GM19397 (cell line): Measurements from ENCODE around the gene SLC30A9.

ENCODE experiments used
- ATAC-seq: cut with Tn5 transposase; IDR thresholded peaks from one replicate; pipeline ENCODE4 v1.9.1; 2021; ENCODE audit warnings: mild to moderate bottlenecking, moderate library complexity; ENCODE audit not compliant: unreplicated experiment

SLC30A9 gene

DNA sequence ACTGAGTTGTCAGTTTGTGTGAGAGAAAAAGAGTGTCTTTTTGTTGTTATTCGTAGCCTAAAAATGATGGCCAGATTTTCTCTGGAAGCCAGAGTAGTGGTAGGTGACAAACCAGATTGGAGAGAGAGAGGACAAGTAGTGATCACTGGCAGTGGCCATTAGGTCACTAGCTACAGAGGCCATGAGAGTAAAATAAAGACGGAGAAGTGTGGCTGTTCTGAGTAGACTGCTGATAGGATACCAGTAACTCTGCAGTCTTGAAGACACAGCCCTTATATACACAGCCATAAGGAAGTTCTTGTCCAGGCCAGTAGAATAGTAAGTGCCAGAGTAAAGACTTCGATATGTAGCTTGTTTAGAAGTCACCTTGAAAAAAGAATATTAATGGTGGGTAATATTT is 7.7 kb downstream of the SLC30A9 start:
- ATAC-seq, result no peak

DNA sequence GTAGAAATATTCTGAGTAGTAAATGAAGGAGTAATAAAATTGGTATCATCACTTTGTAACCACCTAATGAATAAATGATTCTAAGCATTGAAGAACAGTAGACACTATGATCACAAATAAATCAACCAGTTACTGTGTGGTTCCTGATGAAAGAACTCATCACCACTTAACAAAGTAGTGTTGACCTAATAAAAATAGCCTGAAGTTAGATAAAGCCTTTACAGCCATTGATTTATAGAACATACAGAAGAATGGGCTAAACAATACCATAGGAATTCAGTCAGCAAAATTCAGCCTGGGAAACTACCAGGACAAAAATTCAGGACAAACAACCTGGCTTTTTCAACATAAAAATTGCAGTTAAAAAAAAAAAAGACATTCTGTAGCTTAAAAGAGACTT is 9.0 kb downstream of the SLC30A9 start:
- ATAC-seq, result no peak

GRCh38 chr4:42008011-42008786 is 17.9 kb downstream of the SLC30A9 start:
- no peak for ATAC-seq

GRCh38 chr4:42015438-42015837 is 25.1 kb downstream of the SLC30A9 start:
- ATAC-seq, result no peak

- no peak for ATAC-seq
Measured at GRCh38 chr4:42018451-42018850, 28.1 kb downstream of the SLC30A9 start.

DNA sequence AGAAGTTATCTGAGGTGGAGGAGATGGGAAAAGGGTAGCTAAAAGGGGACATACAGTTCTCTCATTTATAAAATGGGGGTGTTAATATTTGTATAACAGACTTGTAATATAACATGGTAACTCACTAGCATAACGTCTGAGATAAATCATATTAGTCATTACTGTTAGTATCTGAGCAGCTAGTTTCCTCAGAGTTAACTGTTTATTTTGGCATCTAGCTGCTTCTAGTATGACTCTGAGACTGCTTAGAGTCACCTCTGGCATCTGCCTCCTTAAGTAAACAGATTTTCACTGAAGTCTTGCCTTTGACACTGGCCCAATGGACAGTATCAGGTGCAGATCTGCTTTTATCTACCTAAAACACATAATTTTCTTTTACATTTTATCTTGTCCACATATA is 58.1 kb downstream of the SLC30A9 start:
- ATAC-seq, result no peak

- no peak for ATAC-seq
Measured at GRCh38 chr4:42050516-42051249, 60.4 kb downstream of the SLC30A9 start.

DNA sequence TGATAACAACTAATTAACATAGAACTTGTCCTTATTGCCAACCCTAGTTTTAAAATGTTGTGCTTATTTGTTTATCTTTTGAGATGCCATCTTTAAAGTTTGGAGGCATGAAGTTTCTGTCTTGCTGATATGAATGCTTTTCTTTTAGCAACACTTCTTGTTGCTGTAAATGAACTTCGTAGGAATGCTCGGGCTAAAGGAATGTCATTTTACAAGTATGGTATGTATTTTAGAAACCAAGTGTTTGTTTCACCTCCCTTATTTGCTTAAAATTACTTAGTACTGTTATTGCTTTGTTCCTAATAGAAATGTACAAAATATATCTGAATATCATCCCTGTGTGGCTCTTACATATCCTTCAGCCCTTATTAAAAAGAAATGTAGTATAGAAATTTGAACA is 76.1 kb downstream of the SLC30A9 start:
- no peak for ATAC-seq

DNA sequence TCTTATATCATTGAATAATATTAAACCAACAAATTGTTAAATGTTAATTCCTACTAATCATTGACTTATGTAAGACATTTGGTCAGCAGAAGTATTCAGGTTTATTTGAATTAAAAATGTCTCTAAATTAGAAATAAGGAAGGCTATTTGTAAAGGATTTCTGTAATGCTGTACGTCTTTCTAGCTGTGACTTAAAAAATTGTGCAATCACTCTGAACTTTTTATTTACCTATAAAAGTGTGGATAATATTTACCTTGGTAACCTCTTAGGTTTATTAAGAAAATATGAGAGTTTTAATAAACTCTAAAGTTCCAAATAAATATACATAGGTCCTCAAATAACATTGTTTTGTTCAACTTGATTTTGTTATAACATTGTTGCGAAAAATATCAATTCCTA is 76.9 kb downstream of the SLC30A9 start:
- no peak for ATAC-seq

GRCh38 chr4:42070463-42070862 is 80.1 kb downstream of the SLC30A9 start:
- ATAC-seq, result no peak

DNA sequence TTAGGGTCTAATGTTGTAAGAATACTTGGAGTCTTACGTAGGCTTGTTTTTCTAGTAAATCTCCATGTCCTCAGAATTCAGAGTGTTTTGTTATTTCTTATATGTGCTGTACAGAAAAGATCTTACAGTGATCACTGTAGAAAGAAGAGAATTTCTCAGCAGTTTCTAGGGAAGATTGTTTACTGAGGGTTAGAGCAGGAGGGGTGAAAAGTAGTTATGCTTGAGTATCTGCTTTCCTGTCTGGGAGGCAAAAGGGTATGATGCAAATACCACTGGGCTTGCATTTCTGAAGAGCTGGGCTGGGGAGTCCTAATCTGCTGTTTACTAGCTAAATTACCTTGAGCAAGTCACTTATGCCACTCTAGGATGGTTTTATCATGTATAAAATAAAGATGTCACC is 84.0 kb downstream of the SLC30A9 start:
- no peak for ATAC-seq

- ATAC-seq, result peak; percentile 79
Measured at GRCh38 chr4:42078184-42078801, 88.0 kb downstream of the SLC30A9 start.

GRCh38 chr4:42080306-42080705 is 90.0 kb downstream of the SLC30A9 start:
- peak; percentile 63 for ATAC-seq

- no peak for ATAC-seq
Measured at GRCh38 chr4:42083816-42084215, 93.5 kb downstream of the SLC30A9 start.

GRCh38 chr4:42088386-42088785 is 98.1 kb downstream of the SLC30A9 start:
- no peak for ATAC-seq

DNA sequence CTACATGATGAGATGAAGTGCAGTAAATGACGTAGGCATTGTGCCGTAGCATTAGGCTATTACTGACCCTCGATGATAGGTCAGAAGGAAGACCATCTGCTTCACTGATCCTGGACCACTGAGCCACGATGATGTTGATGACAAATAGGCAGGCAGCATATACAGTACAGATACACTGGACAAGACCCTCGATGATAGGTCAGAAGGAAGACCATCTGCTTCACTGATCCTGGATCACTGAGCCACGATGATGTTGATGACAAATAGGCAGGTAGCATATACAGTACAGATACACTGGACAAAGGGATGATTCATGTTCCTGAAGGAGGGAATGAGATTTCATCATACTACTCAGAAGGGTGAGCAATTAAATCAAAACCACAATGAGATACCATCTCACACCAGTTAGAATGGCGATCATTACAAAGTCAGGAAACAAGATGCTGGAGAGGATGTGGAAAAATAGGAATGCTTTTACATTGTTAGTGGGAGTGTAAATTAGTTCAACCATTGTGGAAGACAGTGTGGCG is 111.2 kb downstream of the SLC30A9 start:
- ATAC-seq, result no peak

DNA sequence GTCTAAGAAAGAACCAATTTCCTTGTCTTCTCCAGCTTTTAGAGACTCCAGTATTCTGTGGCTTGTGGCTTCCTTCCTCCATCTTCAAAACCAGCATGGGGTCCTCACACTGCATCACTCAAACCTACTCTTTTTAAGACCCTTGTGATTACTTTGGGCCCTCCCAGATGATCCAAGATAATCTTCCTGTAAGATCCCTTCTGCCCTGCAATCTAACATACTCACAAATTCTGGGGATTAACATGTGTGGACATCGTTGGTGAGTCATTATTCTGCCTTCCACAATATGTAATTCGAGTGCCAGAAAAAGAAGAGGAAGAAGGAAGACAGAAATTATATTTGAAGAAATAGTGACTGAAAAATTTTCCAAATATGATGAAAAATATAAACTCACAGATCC is 114.2 kb downstream of the SLC30A9 start:
- ATAC-seq, result no peak

GRCh38 chr4:42112846-42113245 is 122.5 kb downstream of the SLC30A9 start:
- ATAC-seq, result no peak

DNA sequence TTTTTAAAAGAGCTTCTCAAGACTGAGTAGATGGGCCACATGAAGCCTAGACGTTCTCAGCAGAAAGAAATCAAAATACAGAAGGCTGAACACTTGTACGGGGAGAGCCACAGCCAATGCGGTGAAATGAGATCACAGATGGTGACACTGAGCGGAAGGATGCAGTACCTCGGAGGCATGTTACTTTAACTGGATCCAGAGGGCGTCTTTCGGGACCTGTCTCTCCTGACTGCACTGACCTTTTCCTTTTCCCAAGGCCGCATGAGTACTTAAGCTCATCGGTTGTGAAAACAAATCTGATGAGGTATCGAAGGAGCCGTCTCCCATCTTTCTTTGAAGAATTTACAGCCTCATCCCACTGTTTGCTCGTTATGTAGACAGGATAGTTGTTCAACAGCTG is 129.6 kb downstream of the SLC30A9 start:
- ATAC-seq, result no peak

GRCh38 chr4:42122237-42122636 is 131.9 kb downstream of the SLC30A9 start:
- ATAC-seq, result no peak

- no peak for ATAC-seq
Measured at GRCh38 chr4:42123071-42123644, 132.8 kb downstream of the SLC30A9 start.
